ENCODE measurements around the gene GTF2E1.

Gene GTF2E1

GRCh38 chr3:120820748-120821147, 78.2 kb downstream of the GTF2E1 start:
- TF ChIP-seq ZBTB7A (IDR thresholded peaks at IDR 0.05; ENCODE audit: low read depth), result no peak
- no peak for TF ChIP-seq YY1 (IDR thresholded peaks at IDR 0.05; ENCODE audit: low read depth)
- no peak for TF ChIP-seq TAF1 (IDR thresholded peaks at IDR 0.05; ENCODE audit: low read depth)
- TF ChIP-seq REST (IDR thresholded peaks at IDR 0.05; ENCODE audit: low read depth), result no peak
- TF ChIP-seq USF1 (IDR thresholded peaks at IDR 0.05), result no peak
- TF ChIP-seq EGR1 (IDR thresholded peaks at IDR 0.05), result no peak
- no peak for TF ChIP-seq RAD21 (IDR thresholded peaks at IDR 0.05; ENCODE audit: low read depth)
- no peak for TF ChIP-seq CEBPB (IDR thresholded peaks at IDR 0.05)
- TF ChIP-seq TCF12 (IDR thresholded peaks at IDR 0.05; ENCODE audit: low read depth), result no peak
- TF ChIP-seq NFIC (IDR thresholded peaks at IDR 0.05), result no peak
- TF ChIP-seq EP300 (IDR thresholded peaks at IDR 0.05; ENCODE audit: borderline replicate concordance), result no peak
- TF ChIP-seq FOXM1 (IDR thresholded peaks at IDR 0.05; ENCODE audit: borderline replicate concordance, low read depth), result no peak
- TF ChIP-seq MAX (IDR thresholded peaks at IDR 0.05), result no peak
- TF ChIP-seq TEAD4 (IDR thresholded peaks at IDR 0.05), result no peak
- no peak for TF ChIP-seq CREB1 (IDR thresholded peaks at IDR 0.05; ENCODE audit: low read depth)

- no peak for TF ChIP-seq TCF12 (IDR thresholded peaks at IDR 0.05; ENCODE audit: low read depth)
Measured at GRCh38 chr3:120821426-120821825, 78.9 kb downstream of the GTF2E1 start.

- TF ChIP-seq FOXM1 (IDR thresholded peaks at IDR 0.05; ENCODE audit: borderline replicate concordance, low read depth) (no peak), TCF12 (IDR thresholded peaks at IDR 0.05; ENCODE audit: low read depth) (no peak), EGR1 (IDR thresholded peaks at IDR 0.05) (no peak), RAD21 (IDR thresholded peaks at IDR 0.05; ENCODE audit: low read depth) (no peak), TAF1 (IDR thresholded peaks at IDR 0.05; ENCODE audit: low read depth) (no peak), TEAD4 (IDR thresholded peaks at IDR 0.05) (no peak), CREB1 (IDR thresholded peaks at IDR 0.05; ENCODE audit: low read depth) (no peak), EP300 (IDR thresholded peaks at IDR 0.05; ENCODE audit: borderline replicate concordance) (no peak), MAX (IDR thresholded peaks at IDR 0.05) (no peak), NFIC (IDR thresholded peaks at IDR 0.05) (no peak), CEBPB (IDR thresholded peaks at IDR 0.05) (no peak), REST (IDR thresholded peaks at IDR 0.05; ENCODE audit: low read depth) (no peak), USF1 (IDR thresholded peaks at IDR 0.05) (no peak), YY1 (IDR thresholded peaks at IDR 0.05; ENCODE audit: low read depth) (no peak), ZBTB7A (IDR thresholded peaks at IDR 0.05; ENCODE audit: low read depth) (no peak)
Measured at GRCh38 chr3:120823156-120823555, 80.6 kb downstream of the GTF2E1 start.

- TF ChIP-seq YY1 (IDR thresholded peaks at IDR 0.05; ENCODE audit: low read depth) (no peak), USF1 (IDR thresholded peaks at IDR 0.05) (no peak), TAF1 (IDR thresholded peaks at IDR 0.05; ENCODE audit: low read depth) (no peak), EP300 (IDR thresholded peaks at IDR 0.05; ENCODE audit: borderline replicate concordance) (no peak), TCF12 (IDR thresholded peaks at IDR 0.05; ENCODE audit: low read depth) (no peak), RAD21 (IDR thresholded peaks at IDR 0.05; ENCODE audit: low read depth) (no peak), REST (IDR thresholded peaks at IDR 0.05; ENCODE audit: low read depth) (no peak), EGR1 (IDR thresholded peaks at IDR 0.05) (no peak), CREB1 (IDR thresholded peaks at IDR 0.05; ENCODE audit: low read depth) (no peak), MAX (IDR thresholded peaks at IDR 0.05) (no peak), TEAD4 (IDR thresholded peaks at IDR 0.05) (no peak), FOXM1 (IDR thresholded peaks at IDR 0.05; ENCODE audit: borderline replicate concordance, low read depth) (no peak), ZBTB7A (IDR thresholded peaks at IDR 0.05; ENCODE audit: low read depth) (no peak), CEBPB (IDR thresholded peaks at IDR 0.05) (no peak), NFIC (IDR thresholded peaks at IDR 0.05) (no peak)
Measured at GRCh38 chr3:120824613-120825012, 82.1 kb downstream of the GTF2E1 start.
